Chondrocyte (in vitro differentiated cells): ENCODE measurements around the gene FNDC8. TPM values are rescaled to one million over a fixed set of nuclear protein-coding genes. Genes with fewer than 3 reads are reported as not detected.

Source experiments
- DNase-seq: peaks from one replicate; pipeline ENCODE4 v3.0.0; 2021; ENCODE audit warnings: mixed read lengths, low spot score
- H3K27ac Mint-ChIP-seq: one replicate; pipeline ENCODE4 v1.8.0; 2021; ENCODE audit warnings: mild to moderate bottlenecking, moderate library complexity, mixed read lengths; ENCODE audit not compliant: unreplicated experiment
- H3K27me3 Mint-ChIP-seq: 2 replicates; pipeline ENCODE4 v1.8.0; 2021; ENCODE audit warnings: low read depth, mixed read lengths
- H3K36me3 Mint-ChIP-seq: 2 replicates; pipeline ENCODE4 v1.8.0; 2021; ENCODE audit warnings: low read depth, mixed read lengths
- H3K4me1 Mint-ChIP-seq: 2 replicates; pipeline ENCODE4 v1.8.0; 2021; ENCODE audit warnings: low read depth, mild to moderate bottlenecking, mixed read lengths
- H3K4me3 Mint-ChIP-seq: one replicate; pipeline ENCODE4 v1.8.0; 2021; ENCODE audit warnings: mild to moderate bottlenecking, moderate library complexity, mixed read lengths; ENCODE audit not compliant: unreplicated experiment
- H3K9me3 Mint-ChIP-seq: 2 replicates; pipeline ENCODE4 v1.8.0; 2021; ENCODE audit warnings: low read depth, mixed read lengths
- CTCF ChIP-seq: fragments of 200-600 bp; sonication (generic); IDR thresholded peaks from 2 replicates; pipeline ENCODE4 v1.5.0; 2021; ENCODE audit warnings: antibody characterized with exemption, mild to moderate bottlenecking, moderate library complexity
- total RNA-seq: library from RNA; stranded (reverse); gene quantifications from 3 replicates; pipeline ENCODE4 v1.2.1, GENCODE V29; 2021

The FNDC8 gene
- total RNA-seq, 1 donor from 2014 or later: not detected

- Mint-ChIP-seq H3K36me3 (no peaks in the 10 kb centered on the region), H3K27ac (no peak overlapping the region)
- DNase-seq: no peak
These were observed 45.1 kb downstream of the FNDC8 start for GRCh38 chr17:35166526-35166925.

GRCh38 chr17:35167046-35167445 lies 45.6 kb downstream of the FNDC8 start:
- Mint-ChIP-seq H3K9me3 (no peaks in the 10 kb centered on the region), H3K27me3 (peaks cover 14% of the 10 kb centered on the region), H3K27ac (no peak overlapping the region), H3K4me3 (no peak overlapping the region), H3K36me3 (no peaks in the 10 kb centered on the region), H3K4me1 (no peaks in the 10 kb centered on the region)
- no peak for TF ChIP-seq CTCF
- no peak for DNase-seq

More at GRCh38 chr17:35166526-35166925, 45.1 kb downstream of the FNDC8 start:
- H3K9me3 Mint-ChIP-seq: no peaks in the 10 kb centered on the region
- H3K4me1 Mint-ChIP-seq: no peaks in the 10 kb centered on the region
- H3K4me3 Mint-ChIP-seq: no peak overlapping the region
- peaks cover 16% of the 10 kb centered on the region for H3K27me3 Mint-ChIP-seq
- no peak for TF ChIP-seq CTCF

DNA sequence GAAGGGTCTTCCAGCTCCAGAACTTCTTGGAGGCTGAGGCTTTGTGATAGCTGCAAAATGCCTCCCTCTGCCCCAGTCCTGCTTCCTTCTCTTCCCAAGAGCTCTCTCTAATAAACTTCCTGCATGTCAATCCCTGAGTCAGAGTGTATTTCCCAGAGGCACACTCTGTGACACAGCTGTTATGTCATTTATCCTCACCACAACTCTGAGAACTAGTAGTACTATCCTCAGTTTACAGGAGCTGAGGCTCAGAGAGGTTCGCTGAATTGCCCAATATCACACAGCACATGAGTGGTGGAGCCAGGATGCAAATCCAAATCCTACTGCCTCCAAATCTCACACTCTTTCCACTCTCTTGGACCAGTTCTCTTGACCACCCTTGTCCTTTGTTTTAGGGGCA lies 46.3 kb downstream of the FNDC8 start:
- TF ChIP-seq CTCF: no peak
- Mint-ChIP-seq H3K27ac (no peak overlapping the region), H3K4me1 (no peaks in the 10 kb centered on the region), H3K4me3 (no peak overlapping the region), H3K27me3 (peaks cover 11% of the 10 kb centered on the region), H3K9me3 (no peaks in the 10 kb centered on the region), H3K36me3 (no peaks in the 10 kb centered on the region)
- DNase-seq: no peak

GRCh38 chr17:35169835-35170363 lies 48.5 kb downstream of the FNDC8 start:
- no peaks in the 10 kb centered on the region for H3K9me3 Mint-ChIP-seq
- no peaks in the 10 kb centered on the region for H3K4me1 Mint-ChIP-seq
- peaks cover 7% of the 10 kb centered on the region for H3K27me3 Mint-ChIP-seq
- TF ChIP-seq CTCF: no peak
- H3K27ac Mint-ChIP-seq: no peak overlapping the region
- no peak overlapping the region for H3K4me3 Mint-ChIP-seq
- no peak for DNase-seq
- no peaks in the 10 kb centered on the region for H3K36me3 Mint-ChIP-seq

DNA sequence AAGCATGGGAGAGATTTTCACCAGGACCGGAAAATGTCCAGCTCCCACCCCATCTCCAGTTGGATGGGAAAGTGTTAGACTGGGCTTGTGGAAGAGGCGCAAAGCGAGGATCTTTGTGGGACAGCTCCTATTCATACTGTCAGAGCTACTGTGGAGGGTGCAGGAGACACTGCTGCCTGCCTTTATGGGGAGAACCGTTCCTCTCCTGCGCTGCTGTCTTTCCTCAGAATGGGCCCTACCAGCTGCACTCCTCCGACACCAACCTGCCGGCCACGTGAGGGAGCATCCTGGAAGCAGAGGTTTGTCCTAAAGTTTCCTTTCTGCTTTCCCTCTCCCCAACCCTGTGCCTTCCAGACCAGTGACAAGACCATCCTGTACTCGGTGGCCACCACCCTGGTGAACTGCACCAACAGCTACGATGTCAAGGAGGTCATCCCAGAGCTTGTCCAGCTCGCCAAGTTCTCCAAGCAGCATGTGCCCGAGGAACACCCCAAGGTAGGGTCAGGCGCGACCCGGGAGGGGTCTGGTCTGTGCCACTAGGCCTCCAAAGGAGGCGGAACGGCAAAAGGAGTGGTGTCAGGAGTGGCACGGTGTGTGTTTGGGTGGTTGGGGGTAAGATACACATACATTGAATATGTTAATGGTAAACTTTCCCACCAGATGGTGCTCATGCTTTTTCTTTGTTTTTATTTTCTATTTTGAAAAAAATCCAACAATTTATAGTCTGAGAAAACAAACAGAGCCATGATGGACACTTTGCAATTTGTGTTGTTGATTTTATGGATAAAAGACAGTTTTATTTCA lies 49.8 kb downstream of the FNDC8 start:
- Mint-ChIP-seq H3K27ac (no peak overlapping the region), H3K4me1 (no peaks in the 10 kb centered on the region), H3K4me3 (no peak overlapping the region), H3K27me3 (peaks cover 9% of the 10 kb centered on the region), H3K36me3 (no peaks in the 10 kb centered on the region), H3K9me3 (no peaks in the 10 kb centered on the region)
- TF ChIP-seq CTCF: peak; percentile 73
- no peak for DNase-seq
